WTC11 (cell line): ENCODE data around the gene MRFAP1L1. TPM values are rescaled to one million over a fixed set of nuclear protein-coding genes. Genes with fewer than 3 reads are reported as not detected.

ENCODE experiments used
- ATAC-seq: fragments of 200-7000 bp; cut with Tn5 transposase; 2 replicates; pipeline ENCODE4 v1.10.0; 2021; ENCODE audit warnings: mild to moderate bottlenecking, moderate library complexity
- CTCF ChIA-PET: fragments of 300-600 bp; sonication (Branson Sonifier 250); formaldehyde crosslinking; loops from one replicate; lab custom pipeline; 2021; ENCODE audit warnings: antibody characterized with exemption; lab: Charles Lee
- POLR2A ChIA-PET: fragments of 350-600 bp; sonication (Branson Sonifier 250); formaldehyde crosslinking; loops from one replicate; lab custom pipeline; 2021; ENCODE audit warnings: antibody characterized with exemption; lab: Charles Lee
- DNase-seq: peaks from one replicate; pipeline ENCODE4 v3.0.0; 2021; ENCODE audit warnings: low spot score
- H3K27ac Mint-ChIP-seq: 2 replicates; pipeline ENCODE4 v1.8.0; 2021; ENCODE audit warnings: mixed read lengths
- H3K27me3 Mint-ChIP-seq: 2 replicates; pipeline ENCODE4 v1.8.0; 2021; ENCODE audit warnings: low read depth, mild to moderate bottlenecking, moderate library complexity, mixed read lengths
- H3K36me3 Mint-ChIP-seq: 2 replicates; pipeline ENCODE4 v1.8.0; 2021; ENCODE audit warnings: mixed read lengths
- H3K4me1 Mint-ChIP-seq: 2 replicates; pipeline ENCODE4 v1.8.0; 2022; ENCODE audit warnings: mixed read lengths
- H3K4me3 Mint-ChIP-seq: 2 replicates; pipeline ENCODE4 v1.8.0; 2021; ENCODE audit warnings: mild to moderate bottlenecking, moderate library complexity, mixed read lengths
- H3K9me3 Mint-ChIP-seq: 2 replicates; pipeline ENCODE4 v1.8.0; 2021; ENCODE audit warnings: mixed read lengths
- AR ChIP-seq: fragments of 250-450 bp; sonication (Bioruptor Pico); IDR thresholded peaks from 2 replicates; pipeline ENCODE4 v1.9.0; 2021; ENCODE audit warnings: mild to moderate bottlenecking
- ATF1 ChIP-seq: sonication (generic); formaldehyde crosslinking; IDR thresholded peaks from 2 replicates; pipeline ENCODE4 v1.8.1; 2023; ENCODE audit warnings: mild to moderate bottlenecking, moderate library complexity, missing genetic modification reagents
- CREB1 ChIP-seq: sonication (generic); formaldehyde crosslinking; IDR thresholded peaks from 2 replicates; pipeline ENCODE4 v1.8.0; 2023; ENCODE audit warnings: mild to moderate bottlenecking, missing genetic modification reagents
- E2F5 ChIP-seq: sonication (generic); formaldehyde crosslinking; IDR thresholded peaks from 2 replicates; pipeline ENCODE4 v1.8.1; 2022; ENCODE audit warnings: mild to moderate bottlenecking, moderate library complexity, missing genetic modification reagents
- ELF4 ChIP-seq: sonication (generic); formaldehyde crosslinking; IDR thresholded peaks from 2 replicates; pipeline ENCODE4 v1.8.1; 2022; ENCODE audit warnings: low read depth, mild to moderate bottlenecking, moderate library complexity, missing genetic modification reagents
- EMX1 ChIP-seq: fragments of 250-450 bp; sonication (Bioruptor Pico); IDR thresholded peaks from 2 replicates; pipeline ENCODE4 v1.8.0; 2021; ENCODE audit warnings: mild to moderate bottlenecking
- FOXP4 ChIP-seq: sonication (generic); formaldehyde crosslinking; IDR thresholded peaks from 2 replicates; pipeline ENCODE4 v1.8.0; 2022; ENCODE audit warnings: mild to moderate bottlenecking, missing genetic modification reagents
- HMGA2 ChIP-seq: fragments of 250-450 bp; sonication (Bioruptor Pico); IDR thresholded peaks from 2 replicates; pipeline ENCODE4 v1.4.0; 2021; ENCODE audit warnings: mild to moderate bottlenecking, moderate library complexity
- HMGXB4 ChIP-seq: sonication (generic); formaldehyde crosslinking; IDR thresholded peaks from 2 replicates; pipeline ENCODE4 v1.8.1; 2023; ENCODE audit warnings: mild to moderate bottlenecking, moderate library complexity, missing genetic modification reagents
- IRF1 ChIP-seq: sonication (generic); formaldehyde crosslinking; IDR thresholded peaks from 2 replicates; pipeline ENCODE4 v1.8.0; 2023; ENCODE audit warnings: missing genetic modification reagents
- IRF2 ChIP-seq: sonication (generic); formaldehyde crosslinking; IDR thresholded peaks from 2 replicates; pipeline ENCODE4 v1.8.0; 2022; ENCODE audit warnings: low read depth, missing genetic modification reagents, borderline replicate concordance
- MYBL2 ChIP-seq: sonication (generic); formaldehyde crosslinking; IDR thresholded peaks from 2 replicates; pipeline ENCODE4 v1.8.1; 2023; ENCODE audit warnings: mild to moderate bottlenecking, moderate library complexity, missing genetic modification reagents
- NFE2L1 ChIP-seq: sonication (generic); formaldehyde crosslinking; IDR thresholded peaks from 2 replicates; pipeline ENCODE4 v1.8.1; 2023; ENCODE audit warnings: missing genetic modification reagents
- NR3C1 ChIP-seq: sonication (generic); formaldehyde crosslinking; conservative IDR thresholded peaks from 2 replicates; pipeline ENCODE4 v1.8.1; 2023; ENCODE audit warnings: low read depth, mild to moderate bottlenecking, missing genetic modification reagents
- PRRX2 ChIP-seq: fragments of 250-450 bp; sonication (Bioruptor Pico); IDR thresholded peaks from 2 replicates; pipeline ENCODE4 v1.8.0; 2021; ENCODE audit warnings: mild to moderate bottlenecking
- RELA ChIP-seq: sonication (generic); formaldehyde crosslinking; IDR thresholded peaks from 2 replicates; pipeline ENCODE4 v1.8.1; 2022; ENCODE audit warnings: missing genetic modification reagents, mild to moderate bottlenecking, borderline replicate concordance
- SMAD4 ChIP-seq: sonication (generic); formaldehyde crosslinking; IDR thresholded peaks from 2 replicates; pipeline ENCODE4 v1.8.0; 2022; ENCODE audit warnings: mild to moderate bottlenecking, missing genetic modification reagents
- TCF7 ChIP-seq: sonication (generic); formaldehyde crosslinking; IDR thresholded peaks from 2 replicates; pipeline ENCODE4 v1.8.0; 2022; ENCODE audit warnings: mild to moderate bottlenecking, low read depth, missing genetic modification reagents, moderate library complexity
- ZNF138 ChIP-seq: sonication (generic); formaldehyde crosslinking; conservative IDR thresholded peaks from 2 replicates; pipeline ENCODE4 v1.8.1; 2022; ENCODE audit warnings: mild to moderate bottlenecking, moderate library complexity, missing genetic modification reagents
- ZNF232 ChIP-seq: sonication (generic); formaldehyde crosslinking; IDR thresholded peaks from 2 replicates; pipeline ENCODE4 v1.8.0; 2022; ENCODE audit warnings: mild to moderate bottlenecking, missing genetic modification reagents
- ZNF263 ChIP-seq: sonication (generic); formaldehyde crosslinking; IDR thresholded peaks from 2 replicates; pipeline ENCODE4 v1.8.1; 2022; ENCODE audit warnings: low read depth, mild to moderate bottlenecking, moderate library complexity, missing genetic modification reagents
- ZNF396 ChIP-seq: fragments of 250-450 bp; sonication (Bioruptor Pico); IDR thresholded peaks from 2 replicates; pipeline ENCODE4 v1.8.0; 2021; ENCODE audit warnings: mild to moderate bottlenecking, moderate library complexity, borderline replicate concordance
- ZNF423 ChIP-seq: fragments of 250-450 bp; sonication (Bioruptor Pico); IDR thresholded peaks from 2 replicates; pipeline ENCODE4 v2.1.2; 2022; ENCODE audit warnings: mild to moderate bottlenecking, moderate library complexity
- ZSCAN18 ChIP-seq: fragments of 250-450 bp; sonication (Bioruptor Pico); IDR thresholded peaks from 2 replicates; pipeline ENCODE4 v2.1.2; 2022; ENCODE audit warnings: mild to moderate bottlenecking, moderate library complexity
- total RNA-seq: library from RNA; stranded (reverse); gene quantifications from 3 replicates; pipeline ENCODE4 v1.2.3, GENCODE V29; 2021

The MRFAP1L1 gene
- total RNA-seq, 1 experiment from 2014 or later = 54.4 TPM

DNA sequence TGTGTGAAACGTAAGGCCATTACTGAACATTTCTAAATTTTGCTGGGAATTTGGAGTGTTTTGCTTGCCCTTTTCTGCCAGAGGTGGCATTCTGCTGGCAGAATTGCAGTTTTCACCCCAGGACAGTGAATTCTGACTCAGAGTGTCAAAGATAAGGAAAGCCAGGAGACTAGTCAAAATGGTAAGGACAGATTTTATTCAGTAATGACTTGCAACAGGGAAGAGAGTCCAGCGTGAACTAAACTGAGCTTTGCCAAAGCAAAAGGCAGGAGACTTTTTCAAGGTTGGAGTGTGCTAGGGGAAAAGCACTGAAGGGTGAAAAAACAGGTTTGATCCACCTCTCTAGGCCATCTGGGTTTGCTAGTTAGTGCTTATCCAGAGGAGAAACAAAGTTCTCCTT is 49.8 kb downstream of the MRFAP1L1 start:
- Mint-ChIP-seq H3K4me3 (no peak overlapping the region), H3K9me3 (no peaks in the 10 kb centered on the region), H3K36me3 (no peaks in the 10 kb centered on the region), H3K27me3 (peaks cover 61% of the 10 kb centered on the region), H3K27ac (no peak overlapping the region), H3K4me1 (peaks cover 2% of the 10 kb centered on the region; the same call in 1 of the 2 replicates)
- TF ChIP-seq IRF1 (CRISPR knock-in tag) = no peak
- ChIA-PET POLR2A (no interaction called here), CTCF (interaction anchor here (1.4 to 1.6 kb wide), 2 partner anchors 31 to 42 kb away, joined by 5 to 6 read pairs; no protein-coding TSS in a partner anchor)
- DNase-seq (no peak), ATAC-seq (no peak)

- ChIA-PET CTCF (interaction anchor here (1.4 to 1.8 kb wide), 4 partner anchors 16 to 43 kb away, joined by 5 to 12 read pairs (median 6); a partner anchor contains a TSS), POLR2A (no interaction called here)
- Mint-ChIP-seq H3K36me3 (no peaks in the 10 kb centered on the region), H3K4me1 (peaks cover 2% of the 10 kb centered on the region; the same call in 1 of the 2 replicates), H3K27me3 (peaks cover 62% of the 10 kb centered on the region), H3K4me3 (peak overlapping the region; percentile 41), H3K27ac (no peak overlapping the region), H3K9me3 (peaks cover 3% of the 10 kb centered on the region; the same call in 1 of the 2 replicates)
- ATAC-seq (peak; percentile 78), DNase-seq (peak; percentile 60)
- TF ChIP-seq NFE2L1 (CRISPR knock-in tag) (no peak), ZNF396 (CRISPR knock-in tag) (no peak), EMX1 (CRISPR knock-in tag) (no peak), ZNF138 (CRISPR knock-in tag) (no peak), ZSCAN18 (CRISPR knock-in tag) (no peak), E2F5 (peak; percentile 60; the same call in 1 of the 2 replicates), CREB1 (CRISPR knock-in tag) (no peak), NR3C1 (CRISPR knock-in tag) (no peak), HMGXB4 (CRISPR knock-in tag) (0 out of 2 replicates have a peak, but pooled peaks have one; percentile 29), ZNF232 (no peak), ATF1 (CRISPR knock-in tag) (no peak), RELA (CRISPR knock-in tag) (no peak), TCF7 (CRISPR knock-in tag) (no peak), AR (CRISPR knock-in tag) (no peak), ZNF423 (no peak), FOXP4 (CRISPR knock-in tag) (no peak), MYBL2 (CRISPR knock-in tag) (no peak), ZNF263 (CRISPR knock-in tag) (peak; percentile 33; the same call in 1 of the 2 replicates), HMGA2 (no peak), SMAD4 (0 out of 2 replicates have a peak, but pooled peaks have one; percentile 16), IRF2 (CRISPR knock-in tag) (no peak), PRRX2 (CRISPR knock-in tag) (no peak), ELF4 (CRISPR knock-in tag) (no peak)
Measured at GRCh38 chr4:6658597-6659075, 51.0 kb downstream of the MRFAP1L1 start.
